ENCODE results near the gene ZNRF1. TPM values are rescaled to one million over a fixed set of nuclear protein-coding genes. Genes with fewer than 3 reads are reported as not detected.

Gene ZNRF1
- total RNA-seq, 1 donor from 2014 or later = 115 TPM

DNA sequence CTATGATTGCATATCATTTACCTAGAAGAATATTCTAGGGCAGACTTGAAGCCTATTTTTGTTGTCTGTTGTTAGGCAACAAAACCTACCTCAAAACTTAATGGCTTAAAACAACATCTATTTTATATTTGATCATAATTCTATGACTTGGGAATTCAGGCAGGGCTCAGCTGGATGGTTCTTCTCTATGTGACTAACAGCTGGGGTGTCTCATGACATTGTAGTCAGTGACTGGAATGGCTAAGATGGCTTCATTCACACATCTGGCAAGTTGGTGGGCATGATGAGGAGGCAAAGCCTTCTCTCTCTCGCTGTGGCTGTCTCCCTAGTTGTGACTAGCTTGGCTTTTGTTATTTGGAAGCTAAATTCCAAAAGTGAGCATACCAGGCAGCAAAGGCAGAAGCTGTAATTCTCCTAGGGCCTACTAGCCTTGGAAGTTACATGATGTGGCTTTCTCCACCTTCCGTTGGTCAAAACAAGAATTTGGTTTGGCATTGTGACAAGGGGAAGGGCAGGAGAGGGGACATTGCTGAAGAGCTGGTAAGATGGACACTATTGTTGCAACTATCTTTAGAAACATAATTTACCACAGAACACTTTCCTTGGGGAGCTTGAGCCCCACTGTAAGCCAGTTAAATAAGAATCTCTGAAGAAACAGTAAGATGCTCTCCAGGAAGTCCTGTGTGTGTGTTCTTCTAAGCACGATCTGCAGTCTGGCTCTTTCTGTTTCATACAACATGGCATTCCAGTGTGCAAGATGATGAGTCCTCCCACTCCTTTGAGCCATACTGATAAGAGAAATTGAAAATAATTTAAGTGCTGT, 39.4 kb downstream of the ZNRF1 start:
- TF ChIP-seq, protein P1, sequence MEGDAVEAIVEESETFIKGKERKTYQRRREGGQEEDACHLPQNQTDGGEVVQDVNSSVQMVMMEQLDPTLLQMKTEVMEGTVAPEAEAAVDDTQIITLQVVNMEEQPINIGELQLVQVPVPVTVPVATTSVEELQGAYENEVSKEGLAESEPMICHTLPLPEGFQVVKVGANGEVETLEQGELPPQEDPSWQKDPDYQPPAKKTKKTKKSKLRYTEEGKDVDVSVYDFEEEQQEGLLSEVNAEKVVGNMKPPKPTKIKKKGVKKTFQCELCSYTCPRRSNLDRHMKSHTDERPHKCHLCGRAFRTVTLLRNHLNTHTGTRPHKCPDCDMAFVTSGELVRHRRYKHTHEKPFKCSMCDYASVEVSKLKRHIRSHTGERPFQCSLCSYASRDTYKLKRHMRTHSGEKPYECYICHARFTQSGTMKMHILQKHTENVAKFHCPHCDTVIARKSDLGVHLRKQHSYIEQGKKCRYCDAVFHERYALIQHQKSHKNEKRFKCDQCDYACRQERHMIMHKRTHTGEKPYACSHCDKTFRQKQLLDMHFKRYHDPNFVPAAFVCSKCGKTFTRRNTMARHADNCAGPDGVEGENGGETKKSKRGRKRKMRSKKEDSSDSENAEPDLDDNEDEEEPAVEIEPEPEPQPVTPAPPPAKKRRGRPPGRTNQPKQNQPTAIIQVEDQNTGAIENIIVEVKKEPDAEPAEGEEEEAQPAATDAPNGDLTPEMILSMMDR (IDR thresholded peaks at IDR 0.05; ENCODE audit: unreplicated experiment) = no peak
- H3K27me3 Mint-ChIP-seq (ENCODE audit: unreplicated experiment) = peaks cover 2% of the 10 kb centered on the region
- no peaks in the 10 kb centered on the region for H3K9me3 Mint-ChIP-seq (ENCODE audit: unreplicated experiment)
- H3K4me1 Mint-ChIP-seq (ENCODE audit: unreplicated experiment) = peaks cover 28% of the 10 kb centered on the region
- no peak overlapping the region for H3K27ac Mint-ChIP-seq (ENCODE audit: unreplicated experiment)
- no peak for DNase-seq (ENCODE audit: low spot score)
- peak overlapping the region; percentile 1 for H3K4me3 Mint-ChIP-seq (ENCODE audit: unreplicated experiment)
- peaks cover 14% of the 10 kb centered on the region for H3K36me3 Mint-ChIP-seq (ENCODE audit: low read depth, unreplicated experiment)

DNA sequence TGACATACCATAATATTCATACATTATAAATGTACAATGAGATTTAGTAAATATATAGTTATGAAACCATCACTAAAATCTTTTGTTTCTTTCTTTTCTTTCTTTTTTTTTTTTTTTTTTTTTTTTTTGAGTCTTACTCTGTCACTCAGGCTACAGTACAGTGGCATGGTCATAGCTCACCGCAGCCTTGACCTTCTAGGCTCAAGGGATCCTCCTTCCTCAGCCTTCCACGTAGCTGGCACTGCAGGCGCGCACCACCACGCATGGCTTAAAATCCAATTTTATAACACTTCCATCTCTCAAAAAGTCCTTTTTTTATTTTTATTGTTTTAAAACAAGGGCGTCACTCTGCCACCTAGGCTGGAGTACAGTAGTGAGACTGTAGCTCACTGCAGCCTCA, 41.1 kb downstream of the ZNRF1 start:
- Mint-ChIP-seq H3K36me3 (ENCODE audit: low read depth, unreplicated experiment) (peaks cover 14% of the 10 kb centered on the region), H3K4me1 (ENCODE audit: unreplicated experiment) (peaks cover 30% of the 10 kb centered on the region), H3K9me3 (ENCODE audit: unreplicated experiment) (no peaks in the 10 kb centered on the region), H3K27ac (ENCODE audit: unreplicated experiment) (no peak overlapping the region), H3K27me3 (ENCODE audit: unreplicated experiment) (peaks cover 3% of the 10 kb centered on the region), H3K4me3 (ENCODE audit: unreplicated experiment) (no peak overlapping the region)
- TF ChIP-seq, protein P1 (IDR thresholded peaks at IDR 0.05; ENCODE audit: unreplicated experiment) = no peak
- DNase-seq (ENCODE audit: low spot score) = no peak

DNA sequence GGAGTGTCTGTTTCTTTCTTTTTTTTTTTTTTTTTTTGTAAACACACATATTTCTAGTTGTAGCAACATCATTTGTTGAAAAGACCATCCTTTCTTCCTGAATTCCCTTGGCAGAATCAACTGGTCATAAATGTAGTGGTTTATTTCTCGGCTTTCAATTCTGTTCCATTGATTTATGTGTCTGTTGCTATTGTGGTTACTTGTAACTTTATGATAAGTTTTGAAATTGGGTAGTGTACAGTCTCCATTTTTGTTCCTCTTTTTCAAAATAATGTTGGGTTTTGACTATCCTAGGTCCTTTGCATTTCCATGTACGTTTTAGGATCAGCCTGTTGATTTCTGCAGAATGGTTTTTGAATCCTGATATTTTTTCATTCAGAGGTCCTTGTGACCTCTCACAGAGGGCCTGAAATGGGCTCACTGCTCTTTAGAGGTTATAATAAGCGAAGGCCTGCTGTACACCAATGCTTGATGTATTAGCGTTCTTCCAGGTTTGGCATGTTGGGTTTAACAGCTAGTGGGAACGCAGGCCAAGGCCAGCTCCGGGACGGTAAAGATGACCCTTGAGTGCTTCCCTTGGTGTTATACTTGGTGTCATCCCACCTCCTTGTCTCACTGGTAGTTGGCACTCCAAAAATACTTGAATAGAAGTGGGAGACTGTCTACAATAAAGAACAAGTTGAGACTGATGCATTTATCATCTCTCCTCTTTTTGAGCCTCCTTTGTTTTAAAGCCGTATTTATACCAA, 43.8 kb downstream of the ZNRF1 start:
- TF ChIP-seq, protein P1 (IDR thresholded peaks at IDR 0.05; ENCODE audit: unreplicated experiment) = no peak
- Mint-ChIP-seq H3K9me3 (ENCODE audit: unreplicated experiment) (no peaks in the 10 kb centered on the region), H3K4me1 (ENCODE audit: unreplicated experiment) (peaks cover 32% of the 10 kb centered on the region), H3K36me3 (ENCODE audit: low read depth, unreplicated experiment) (peaks cover 10% of the 10 kb centered on the region), H3K27ac (ENCODE audit: unreplicated experiment) (peak overlapping the region; percentile 89), H3K4me3 (ENCODE audit: unreplicated experiment) (no peak overlapping the region), H3K27me3 (ENCODE audit: unreplicated experiment) (peaks cover 3% of the 10 kb centered on the region)
- DNase-seq (ENCODE audit: low spot score) = no peak

- Mint-ChIP-seq H3K36me3 (ENCODE audit: low read depth, unreplicated experiment) (peaks cover 4% of the 10 kb centered on the region), H3K4me1 (ENCODE audit: unreplicated experiment) (peaks cover 40% of the 10 kb centered on the region), H3K4me3 (ENCODE audit: unreplicated experiment) (peak overlapping the region; percentile 65), H3K27me3 (ENCODE audit: unreplicated experiment) (peaks cover 3% of the 10 kb centered on the region), H3K27ac (ENCODE audit: unreplicated experiment) (peak overlapping the region; percentile 89), H3K9me3 (ENCODE audit: unreplicated experiment) (no peaks in the 10 kb centered on the region)
- TF ChIP-seq, protein P1 (IDR thresholded peaks at IDR 0.05; ENCODE audit: unreplicated experiment) = no peak
- no peak for DNase-seq (ENCODE audit: low spot score)
These were observed 44.5 kb downstream of the ZNRF1 start for GRCh38 chr16:75043175-75043895.
